Osteoblast (primary cell): ENCODE data around the gene HMHB1. TPM values are rescaled to one million over a fixed set of nuclear protein-coding genes. Genes with fewer than 3 reads are reported as not detected.

Experiments used
- DNase-seq: peaks from one replicate; pipeline ENCODE4 v3.0.0; 2011; ENCODE audit warnings: low spot score, mixed read lengths; ENCODE audit not compliant: insufficient read length; ENCODE audit errors: missing footprints
- H2AFZ ChIP-seq: 2 replicates; pipeline ENCODE4 v1.6.0; 2011; ENCODE audit warnings: mild to moderate bottlenecking, low read length
- H3K27ac ChIP-seq: 2 replicates; pipeline ENCODE4 v1.5.1; 2011; ENCODE audit warnings: mild to moderate bottlenecking, low read depth, low read length, moderate library complexity
- H3K27me3 ChIP-seq: 2 replicates; pipeline ENCODE4 v1.6.0; 2012; ENCODE audit warnings: mild to moderate bottlenecking, control low read depth, inconsistent platforms, low read length, moderate library complexity; ENCODE audit not compliant: insufficient read depth
- H3K36me3 ChIP-seq: 2 replicates; pipeline ENCODE4 v1.5.1; 2011; ENCODE audit warnings: mild to moderate bottlenecking, low read length, control low read depth, moderate library complexity; ENCODE audit not compliant: insufficient read depth
- H3K4me1 ChIP-seq: 2 replicates; pipeline ENCODE4 v1.5.1; 2011; ENCODE audit warnings: mild to moderate bottlenecking, low read length, control low read depth, moderate library complexity; ENCODE audit not compliant: insufficient read depth
- H3K4me2 ChIP-seq: 2 replicates; pipeline ENCODE4 v1.6.0; 2011; ENCODE audit warnings: mild to moderate bottlenecking, low read length; ENCODE audit not compliant: insufficient read depth
- H3K4me3 ChIP-seq: fragments of 200-600 bp; sonication (generic); 3 replicates; pipeline ENCODE4 v1.5.1; 2012; ENCODE audit warnings: mild to moderate bottlenecking, low read length, inconsistent platforms; ENCODE audit not compliant: insufficient read depth
- H3K79me2 ChIP-seq: 2 replicates; pipeline ENCODE4 v1.6.0; 2012; ENCODE audit warnings: mild to moderate bottlenecking, low read length, control low read depth, inconsistent platforms; ENCODE audit not compliant: insufficient read depth
- H3K9me3 ChIP-seq: 2 replicates; pipeline ENCODE4 v1.5.1; 2011; ENCODE audit warnings: low read depth, low read length, control low read depth
- H4K20me1 ChIP-seq: 2 replicates; pipeline ENCODE4 v1.6.0; 2012; ENCODE audit warnings: mild to moderate bottlenecking, low read length, control low read depth; ENCODE audit not compliant: insufficient read depth
- total RNA-seq: library from RNA; depleted of rRNA; stranded (reverse); fragments of >200 nt; gene quantifications from 2 replicates; pipeline ENCODE4 v1.2.3, GENCODE V29; 2012
- TF ChIP-seq, protein P1 (sequence below): IDR thresholded peaks from 2 replicates; pipeline ENCODE4 v1.5.1; 2011; ENCODE audit warnings: mild to moderate bottlenecking, low read depth, low read length, moderate library complexity; ENCODE audit errors: extremely low read depth

Gene HMHB1
- total RNA-seq, 1 donor, result not detected

DNA sequence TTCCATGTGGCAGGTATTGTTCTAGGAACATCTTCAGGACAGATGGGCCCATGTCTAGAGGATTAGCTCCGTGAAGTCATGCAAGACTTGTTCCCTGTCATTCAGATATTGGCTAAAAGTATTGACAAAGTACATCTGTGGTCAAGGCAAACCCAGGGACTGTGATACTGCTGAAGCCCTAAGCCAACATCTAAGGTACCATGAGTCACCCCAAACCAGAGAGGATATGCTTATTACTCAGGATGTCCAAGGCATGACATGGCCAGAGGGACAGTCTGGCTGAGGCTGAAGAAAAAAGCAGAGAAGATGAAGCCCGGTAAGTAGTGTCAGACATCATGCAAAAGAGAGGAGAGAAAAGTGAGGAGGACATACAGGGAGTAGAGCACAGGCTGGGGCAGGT is 31.0 kb downstream of the HMHB1 start:
- no peaks in the 10 kb centered on the region for H4K20me1 ChIP-seq
- no peaks in the 10 kb centered on the region for H3K4me1 ChIP-seq
- DNase-seq, result no peak
- no peaks in the 10 kb centered on the region for H3K9me3 ChIP-seq
- no peak overlapping the region for H3K4me3 ChIP-seq
- H3K4me2 ChIP-seq, result no peak overlapping the region
- no peak overlapping the region for H2AFZ ChIP-seq
- no peaks in the 10 kb centered on the region for H3K36me3 ChIP-seq
- H3K27ac ChIP-seq, result no peak overlapping the region
- no peaks in the 10 kb centered on the region for H3K27me3 ChIP-seq
- TF ChIP-seq, protein P1, sequence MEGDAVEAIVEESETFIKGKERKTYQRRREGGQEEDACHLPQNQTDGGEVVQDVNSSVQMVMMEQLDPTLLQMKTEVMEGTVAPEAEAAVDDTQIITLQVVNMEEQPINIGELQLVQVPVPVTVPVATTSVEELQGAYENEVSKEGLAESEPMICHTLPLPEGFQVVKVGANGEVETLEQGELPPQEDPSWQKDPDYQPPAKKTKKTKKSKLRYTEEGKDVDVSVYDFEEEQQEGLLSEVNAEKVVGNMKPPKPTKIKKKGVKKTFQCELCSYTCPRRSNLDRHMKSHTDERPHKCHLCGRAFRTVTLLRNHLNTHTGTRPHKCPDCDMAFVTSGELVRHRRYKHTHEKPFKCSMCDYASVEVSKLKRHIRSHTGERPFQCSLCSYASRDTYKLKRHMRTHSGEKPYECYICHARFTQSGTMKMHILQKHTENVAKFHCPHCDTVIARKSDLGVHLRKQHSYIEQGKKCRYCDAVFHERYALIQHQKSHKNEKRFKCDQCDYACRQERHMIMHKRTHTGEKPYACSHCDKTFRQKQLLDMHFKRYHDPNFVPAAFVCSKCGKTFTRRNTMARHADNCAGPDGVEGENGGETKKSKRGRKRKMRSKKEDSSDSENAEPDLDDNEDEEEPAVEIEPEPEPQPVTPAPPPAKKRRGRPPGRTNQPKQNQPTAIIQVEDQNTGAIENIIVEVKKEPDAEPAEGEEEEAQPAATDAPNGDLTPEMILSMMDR, result no peak
- no peaks in the 10 kb centered on the region for H3K79me2 ChIP-seq

DNA sequence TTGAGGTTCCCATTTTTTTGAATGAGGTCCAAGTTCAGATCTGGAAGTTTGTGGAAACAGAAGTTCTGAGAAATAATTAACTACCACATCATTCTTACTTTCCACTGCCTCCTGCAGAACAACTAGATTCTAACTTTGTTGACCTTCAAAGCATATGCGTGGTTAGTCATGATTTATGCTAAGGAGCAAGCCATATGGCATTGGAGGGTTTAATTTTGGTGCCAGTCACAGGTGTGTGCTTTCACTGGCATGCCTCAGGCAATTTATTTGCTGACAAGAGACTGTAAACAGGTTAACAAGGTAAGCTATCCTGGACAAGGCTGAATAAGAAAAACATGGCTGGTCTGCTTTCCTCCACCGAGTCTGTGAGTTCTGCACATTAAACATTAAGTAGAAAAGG is 31.5 kb downstream of the HMHB1 start:
- no peak for DNase-seq
- Histone ChIP-seq H2AFZ (no peak overlapping the region), H3K79me2 (no peaks in the 10 kb centered on the region), H3K9me3 (no peaks in the 10 kb centered on the region), H3K4me2 (no peak overlapping the region), H3K36me3 (no peaks in the 10 kb centered on the region), H4K20me1 (no peaks in the 10 kb centered on the region), H3K27me3 (no peaks in the 10 kb centered on the region), H3K27ac (no peak overlapping the region), H3K4me3 (no peak overlapping the region), H3K4me1 (no peaks in the 10 kb centered on the region)
- TF ChIP-seq, protein P1, result no peak

DNA sequence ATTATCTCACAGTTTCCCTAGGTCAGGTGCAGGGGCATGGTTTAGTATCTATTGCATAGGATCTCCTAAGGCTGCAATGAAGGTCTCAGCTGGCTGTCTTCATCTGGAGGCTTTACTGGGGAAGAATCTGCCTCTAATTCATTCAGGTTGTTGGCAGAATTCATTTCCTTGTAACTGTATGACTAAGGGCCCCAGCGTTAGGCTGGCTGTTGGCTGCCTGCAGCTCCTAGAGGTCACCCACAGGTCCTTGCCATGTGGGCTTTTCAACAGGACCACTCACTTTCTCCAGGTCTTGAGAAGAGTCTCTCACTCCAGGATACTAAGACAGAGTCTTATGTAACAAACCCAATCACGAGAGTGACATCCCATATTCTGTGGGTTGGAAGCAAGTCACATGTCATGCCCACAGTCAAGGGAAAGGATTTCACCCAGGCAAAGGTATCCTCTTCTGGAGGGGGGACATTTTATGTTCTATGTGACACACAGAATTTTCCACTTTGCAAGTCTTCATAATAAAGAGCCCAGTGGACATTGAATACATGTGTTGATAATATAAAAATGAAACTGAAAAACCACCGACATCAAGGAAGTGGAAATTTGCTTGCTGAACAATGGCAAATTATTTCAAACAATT is 38.2 kb downstream of the HMHB1 start:
- Histone ChIP-seq H3K9me3 (no peaks in the 10 kb centered on the region), H3K27ac (no peak overlapping the region), H3K79me2 (no peaks in the 10 kb centered on the region), H2AFZ (peak overlapping the region; percentile 71), H3K4me1 (peaks cover 8% of the 10 kb centered on the region), H4K20me1 (no peaks in the 10 kb centered on the region), H3K36me3 (no peaks in the 10 kb centered on the region), H3K27me3 (no peaks in the 10 kb centered on the region), H3K4me2 (peak overlapping the region; percentile 50), H3K4me3 (no peak overlapping the region)
- no peak for DNase-seq
- TF ChIP-seq, protein P1, result no peak

DNA sequence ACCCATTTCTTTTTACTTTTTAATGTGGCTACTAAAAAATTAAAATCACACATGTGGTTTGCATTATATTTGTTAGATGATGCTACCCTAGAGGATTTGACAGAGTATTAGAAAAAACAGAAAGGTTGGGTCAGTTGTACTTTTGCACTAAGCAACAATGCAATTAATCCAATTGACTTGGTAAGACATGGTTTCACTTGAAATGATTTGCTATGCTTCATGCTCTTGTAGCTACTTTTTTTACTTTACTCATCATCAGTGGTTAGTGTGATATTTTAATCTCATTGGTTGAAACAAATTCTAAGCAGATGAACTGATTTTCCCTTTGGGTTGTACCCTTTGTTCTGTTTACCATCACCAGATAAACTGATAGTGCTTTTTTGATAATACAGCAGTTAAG is 39.4 kb downstream of the HMHB1 start:
- no peak for DNase-seq
- H3K9me3 ChIP-seq, result no peaks in the 10 kb centered on the region
- TF ChIP-seq, protein P1, result no peak
- H3K4me2 ChIP-seq, result no peak overlapping the region
- no peaks in the 10 kb centered on the region for H3K36me3 ChIP-seq
- H3K27ac ChIP-seq, result no peak overlapping the region
- no peak overlapping the region for H3K4me3 ChIP-seq
- peaks cover 8% of the 10 kb centered on the region for H3K4me1 ChIP-seq
- H2AFZ ChIP-seq, result no peak overlapping the region
- no peaks in the 10 kb centered on the region for H3K79me2 ChIP-seq
- no peaks in the 10 kb centered on the region for H3K27me3 ChIP-seq
- no peaks in the 10 kb centered on the region for H4K20me1 ChIP-seq
